GM21515 (cell line): ENCODE data around the gene B4GALNT4.
"Not testable (repeated sequence)": the region's sequence is repeated elsewhere in the genome, so short reads cannot be mapped to it uniquely, and the experiment has no call there.

Experiments
- ATAC-seq: cut with Tn5 transposase; IDR thresholded peaks from one replicate; pipeline ENCODE4 v1.9.1; 2021; ENCODE audit not compliant: unreplicated experiment

Gene B4GALNT4

GRCh38 chr11:335779-336658 is 33.3 kb upstream of the B4GALNT4 start:
- ATAC-seq: no peak

- no peak for ATAC-seq
Measured at GRCh38 chr11:336659-337198, 32.6 kb upstream of the B4GALNT4 start.

GRCh38 chr11:337711-338110 is 31.6 kb upstream of the B4GALNT4 start:
- ATAC-seq: no peak

- ATAC-seq: no peak
Measured at GRCh38 chr11:339963-340362, 29.3 kb upstream of the B4GALNT4 start.

GRCh38 chr11:340539-341512 is 28.5 kb upstream of the B4GALNT4 start:
- no peak for ATAC-seq

- no peak for ATAC-seq
Measured at GRCh38 chr11:342328-342727, 27.0 kb upstream of the B4GALNT4 start.

- no peak for ATAC-seq
Measured at GRCh38 chr11:344836-345578, 24.3 kb upstream of the B4GALNT4 start.

GRCh38 chr11:346529-346928 is 22.8 kb upstream of the B4GALNT4 start:
- ATAC-seq: no peak

GRCh38 chr11:349270-349954 is 19.9 kb upstream of the B4GALNT4 start:
- not testable (repeated sequence) for ATAC-seq

- not testable (repeated sequence) for ATAC-seq
Measured at GRCh38 chr11:350033-350722, 19.1 kb upstream of the B4GALNT4 start.

GRCh38 chr11:350723-351255 is 18.5 kb upstream of the B4GALNT4 start:
- no peak for ATAC-seq

GRCh38 chr11:351411-351810 is 17.9 kb upstream of the B4GALNT4 start:
- ATAC-seq: no peak

- no peak for ATAC-seq
Measured at GRCh38 chr11:352456-353031, 16.8 kb upstream of the B4GALNT4 start.

GRCh38 chr11:353179-353873 is 16.0 kb upstream of the B4GALNT4 start:
- ATAC-seq: no peak

GRCh38 chr11:355581-356458 is 13.5 kb upstream of the B4GALNT4 start:
- ATAC-seq: no peak

- no peak for ATAC-seq
Measured at GRCh38 chr11:356610-357009, 12.7 kb upstream of the B4GALNT4 start.

GRCh38 chr11:357582-357981 is 11.7 kb upstream of the B4GALNT4 start:
- ATAC-seq: no peak
